ENCODE results near the gene NKAPD1. TPM values are rescaled to one million over a fixed set of nuclear protein-coding genes. Genes with fewer than 3 reads are reported as not detected.

Gene NKAPD1
- total RNA-seq, 4 donors from 2014 or later = 8.2 to 19.4 (median 13.7) TPM

GRCh38 chr11:112057170-112057569, 16.9 kb upstream of the NKAPD1 start:
- 38 to 52% methylated on average over 4 of the region's 4 CpGs for WGBS, 2 donors

DNA sequence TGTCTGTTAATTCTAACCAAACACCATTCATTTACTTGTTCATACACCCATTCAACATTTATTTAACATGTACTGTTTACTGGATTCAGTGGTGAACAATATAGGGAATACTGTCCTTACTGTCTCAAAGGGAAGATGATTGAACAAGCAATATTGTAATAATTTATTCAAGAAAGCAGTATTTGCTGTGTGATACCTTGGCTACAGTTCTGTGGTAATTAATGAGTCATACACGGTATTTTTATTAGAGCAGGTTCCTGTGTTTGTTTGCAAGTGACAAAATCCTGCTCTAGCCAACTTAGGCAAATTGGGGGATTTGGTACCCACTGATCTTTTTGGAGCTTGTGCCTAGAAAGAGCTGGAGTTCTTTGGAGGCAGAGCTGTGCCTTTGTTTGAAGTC, 16.0 kb upstream of the NKAPD1 start:
- Histone ChIP-seq H3K36me3 (peaks cover 0 to 100% (median 16%) of the 10 kb centered on the region in 3 donors), H3K9me3 (no peaks in the 10 kb centered on the region), H3K4me1 (no peaks in the 10 kb centered on the region), H3K27me3 (no peaks in the 10 kb centered on the region), H3K27ac (no peak overlapping the region), H3K4me3 (no peak overlapping the region)
- intact Hi-C loops (cut with DNase I) = no loop called here
- no peak for DNase-seq
- WGBS, 2 donors = 24 to 43% methylated on average over 1 of the region's 1 CpG
- no peak for TF ChIP-seq POLR2A (IDR thresholded peaks at IDR 0.05)
- TF ChIP-seq, protein P1, sequence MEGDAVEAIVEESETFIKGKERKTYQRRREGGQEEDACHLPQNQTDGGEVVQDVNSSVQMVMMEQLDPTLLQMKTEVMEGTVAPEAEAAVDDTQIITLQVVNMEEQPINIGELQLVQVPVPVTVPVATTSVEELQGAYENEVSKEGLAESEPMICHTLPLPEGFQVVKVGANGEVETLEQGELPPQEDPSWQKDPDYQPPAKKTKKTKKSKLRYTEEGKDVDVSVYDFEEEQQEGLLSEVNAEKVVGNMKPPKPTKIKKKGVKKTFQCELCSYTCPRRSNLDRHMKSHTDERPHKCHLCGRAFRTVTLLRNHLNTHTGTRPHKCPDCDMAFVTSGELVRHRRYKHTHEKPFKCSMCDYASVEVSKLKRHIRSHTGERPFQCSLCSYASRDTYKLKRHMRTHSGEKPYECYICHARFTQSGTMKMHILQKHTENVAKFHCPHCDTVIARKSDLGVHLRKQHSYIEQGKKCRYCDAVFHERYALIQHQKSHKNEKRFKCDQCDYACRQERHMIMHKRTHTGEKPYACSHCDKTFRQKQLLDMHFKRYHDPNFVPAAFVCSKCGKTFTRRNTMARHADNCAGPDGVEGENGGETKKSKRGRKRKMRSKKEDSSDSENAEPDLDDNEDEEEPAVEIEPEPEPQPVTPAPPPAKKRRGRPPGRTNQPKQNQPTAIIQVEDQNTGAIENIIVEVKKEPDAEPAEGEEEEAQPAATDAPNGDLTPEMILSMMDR (IDR thresholded peaks at IDR 0.05) = no peak

More at GRCh38 chr11:112057170-112057569, 16.9 kb upstream of the NKAPD1 start:
- no peaks in the 10 kb centered on the region for H3K4me1 ChIP-seq
- no peak for DNase-seq
- H3K36me3 ChIP-seq = peaks cover 0 to 100% (median 21%) of the 10 kb centered on the region in 3 donors
- no peak overlapping the region for H3K4me3 ChIP-seq
- H3K27ac ChIP-seq = no peak overlapping the region
- H3K27me3 ChIP-seq = no peaks in the 10 kb centered on the region
- intact Hi-C loops (cut with DNase I) = no loop called here
- H3K9me3 ChIP-seq = no peaks in the 10 kb centered on the region
- TF ChIP-seq, protein P1 (IDR thresholded peaks at IDR 0.05) = no peak
- no peak for TF ChIP-seq POLR2A (IDR thresholded peaks at IDR 0.05)

GRCh38 chr11:112062923-112063322, 11.2 kb upstream of the NKAPD1 start:
- H3K27ac ChIP-seq = no peak overlapping the region
- no peak overlapping the region for H3K4me3 ChIP-seq
- H3K4me1 ChIP-seq = no peaks in the 10 kb centered on the region
- H3K9me3 ChIP-seq = no peaks in the 10 kb centered on the region
- no peak for DNase-seq
- H3K27me3 ChIP-seq = no peaks in the 10 kb centered on the region
- peaks cover 0 to 71% (median 6%) of the 10 kb centered on the region in 3 donors for H3K36me3 ChIP-seq
- TF ChIP-seq, protein P1 (IDR thresholded peaks at IDR 0.05) = no peak
- no peak for TF ChIP-seq POLR2A (IDR thresholded peaks at IDR 0.05)
- intact Hi-C loops (cut with DNase I) = no loop called here
- 70 to 85% methylated on average over 1 of the region's 1 CpG for WGBS, 2 donors

DNA sequence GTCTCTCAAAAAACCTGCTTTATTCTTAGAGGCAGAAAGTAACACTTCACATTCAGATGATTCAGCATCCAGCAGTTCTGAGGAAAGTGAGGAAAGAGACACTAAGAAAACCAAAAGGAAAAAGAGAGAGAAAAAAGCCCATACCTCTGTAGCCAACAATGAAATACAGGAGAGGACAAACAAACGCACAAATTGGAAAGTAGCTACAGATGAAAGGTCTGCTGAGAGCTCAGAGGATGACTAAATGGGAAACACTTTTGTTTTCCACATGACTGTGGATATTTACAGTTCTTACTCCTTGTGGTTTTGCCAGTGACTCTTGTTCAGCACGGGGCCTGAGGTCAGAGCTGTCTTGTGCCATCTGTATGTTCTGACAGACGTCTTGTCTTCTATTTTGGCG, 8.6 kb downstream of the NKAPD1 start:
- no peak overlapping the region for H3K4me3 ChIP-seq
- no peaks in the 10 kb centered on the region for H3K27me3 ChIP-seq
- whole genome bisulfite sequencing, 2 donors = 56 to 59% methylated on average over 4 of the region's 4 CpGs
- no peak overlapping the region for H3K27ac ChIP-seq
- H3K4me1 ChIP-seq = peaks cover 7 to 24% (median 12%) of the 10 kb centered on the region in 3 donors
- TF ChIP-seq, protein P1 (IDR thresholded peaks at IDR 0.05) = no peak
- intact Hi-C loops (cut with DNase I) = loop anchor here (10.0 kb wide), 1 partner anchor 148 kb away; the partner anchor contains the start of gene DIXDC1
- no peaks in the 10 kb centered on the region for H3K9me3 ChIP-seq
- H3K36me3 ChIP-seq = peaks cover 0 to 75% (median 37%) of the 10 kb centered on the region in 3 donors
- no peak for DNase-seq

- no peak for TF ChIP-seq POLR2A (IDR thresholded peaks at IDR 0.05)
- TF ChIP-seq, protein P1 (IDR thresholded peaks at IDR 0.05) = no peak
- H3K27ac ChIP-seq = peak overlapping the region; percentile 84 to 95 (median 88)
- peaks cover 9 to 74% (median 28%) of the 10 kb centered on the region in 3 donors for H3K36me3 ChIP-seq
- WGBS, 2 donors = 2 to 4% methylated on average over 15 to 19 of the region's 19 CpGs
- no peaks in the 10 kb centered on the region for H3K27me3 ChIP-seq
- no peak for DNase-seq
- H3K4me1 ChIP-seq = peaks cover 21 to 52% (median 27%) of the 10 kb centered on the region in 3 donors
- H3K9me3 ChIP-seq = no peaks in the 10 kb centered on the region
- H3K4me3 ChIP-seq = peak overlapping the region; percentile 37 to 99 (median 85)
- intact Hi-C loops (cut with DNase I) = loop anchor here (10.0 kb wide), 1 partner anchor 151 kb away; the partner anchor contains the start of gene DIXDC1
Measured at GRCh38 chr11:112085822-112086421, 11.8 kb downstream of the NKAPD1 start.
